ENCODE measurements around the gene RNASE4. TPM values are rescaled to one million over a fixed set of nuclear protein-coding genes. Genes with fewer than 3 reads are reported as not detected.
"Not testable (repeated sequence)": the region's sequence is repeated elsewhere in the genome, so short reads cannot be mapped to it uniquely, and the experiment has no call there.

RNASE4 gene
- total RNA-seq, 1 experiment from 2014 or later: 3.3 TPM

GRCh38 chr14:20642182-20642581, 42.2 kb upstream of the RNASE4 start:
- ChIA-PET CTCF (no interaction called here), POLR2A (no interaction called here)
- ATAC-seq (no peak), DNase-seq (ENCODE audit: low read depth, low spot score) (no peak)
- no peak overlapping the region for H3K4me3 ChIP-seq (ENCODE audit: low read depth in 2 of 2, low read length in 2 of 2)
- no peaks in the 10 kb centered on the region; the same call in 1 of the 2 replicates for H3K27me3 ChIP-seq (ENCODE audit: control insufficient read depth, insufficient read depth, low read length)
- no peaks in the 10 kb centered on the region for H3K36me3 ChIP-seq (ENCODE audit: control insufficient read depth, insufficient read depth, low read length)
- H3K9me3 ChIP-seq (ENCODE audit: control insufficient read depth, insufficient read depth, low read depth, low read length): no peaks in the 10 kb centered on the region
- H3K4me1 ChIP-seq (ENCODE audit: control insufficient read depth, insufficient read depth, low read length): no peaks in the 10 kb centered on the region
- intact Hi-C loops (cut with micrococcal nuclease; ENCODE audit: unreplicated experiment) (no loop called here), in situ Hi-C loops (cut with HindIII; ENCODE audit: low pct_unique_long_range_greater_than_20kb, low sequenced_read_pairs) (no loop called here)
- TF ChIP-seq REST (IDR thresholded peaks at IDR 0.05; ENCODE audit: insufficient read depth in 1 of 2, low read depth in 2 of 2, low read length in 1 of 2): no peak
- no peak for TF ChIP-seq TCF7L2 (IDR thresholded peaks at IDR 0.05; ENCODE audit: low read depth, low read length)
- TF ChIP-seq CTCF (IDR thresholded peaks at IDR 0.05): no peak
- TF ChIP-seq POLR2AphosphoS5 (IDR thresholded peaks at IDR 0.05; ENCODE audit: low read depth, low read length): no peak
- TF ChIP-seq SIN3A (IDR thresholded peaks at IDR 0.05; ENCODE audit: borderline replicate concordance, insufficient read depth, low read depth, low read length): no peak
- no TSS peak for BruUV-seq (replicated peaks)
- H3K27ac ChIP-seq (ENCODE audit: low read length): no peak overlapping the region

GRCh38 chr14:20642755-20643154, 41.6 kb upstream of the RNASE4 start:
- BruUV-seq (replicated peaks); H3K4me1 ChIP-seq (ENCODE audit: control insufficient read depth, insufficient read depth, low read length); CTCF ChIA-PET; H3K36me3 ChIP-seq (ENCODE audit: control insufficient read depth, insufficient read depth, low read length); ATAC-seq; H3K4me3 ChIP-seq (ENCODE audit: low read depth in 2 of 2, low read length in 2 of 2); in situ Hi-C loops (cut with HindIII; ENCODE audit: low pct_unique_long_range_greater_than_20kb, low sequenced_read_pairs); H3K27ac ChIP-seq (ENCODE audit: low read length); H3K27me3 ChIP-seq (ENCODE audit: control insufficient read depth, insufficient read depth, low read length); H3K9me3 ChIP-seq (ENCODE audit: control insufficient read depth, insufficient read depth, low read depth, low read length); POLR2A ChIA-PET; DNase-seq (ENCODE audit: low read depth, low spot score); intact Hi-C loops (cut with micrococcal nuclease; ENCODE audit: unreplicated experiment): not testable (repeated sequence)

- Histone ChIP-seq H3K36me3 (ENCODE audit: control insufficient read depth, insufficient read depth, low read length) (no peaks in the 10 kb centered on the region), H3K27ac (ENCODE audit: low read length) (no peak overlapping the region), H3K9me3 (ENCODE audit: control insufficient read depth, insufficient read depth, low read depth, low read length) (no peaks in the 10 kb centered on the region), H3K4me1 (ENCODE audit: control insufficient read depth, insufficient read depth, low read length) (no peaks in the 10 kb centered on the region), H3K27me3 (ENCODE audit: control insufficient read depth, insufficient read depth, low read length) (no peaks in the 10 kb centered on the region; the same call in 1 of the 2 replicates), H3K4me3 (ENCODE audit: low read depth in 2 of 2, low read length in 2 of 2) (no peak overlapping the region)
- TF ChIP-seq POLR2AphosphoS5 (IDR thresholded peaks at IDR 0.05; ENCODE audit: low read depth, low read length) (no peak), REST (IDR thresholded peaks at IDR 0.05; ENCODE audit: insufficient read depth in 1 of 2, low read depth in 2 of 2, low read length in 1 of 2) (no peak), SIN3A (IDR thresholded peaks at IDR 0.05; ENCODE audit: borderline replicate concordance, insufficient read depth, low read depth, low read length) (no peak), CTCF (IDR thresholded peaks at IDR 0.05) (no peak), TCF7L2 (IDR thresholded peaks at IDR 0.05; ENCODE audit: low read depth, low read length) (no peak)
- no peak for DNase-seq (ENCODE audit: low read depth, low spot score)
- in situ Hi-C loops (cut with HindIII; ENCODE audit: low pct_unique_long_range_greater_than_20kb, low sequenced_read_pairs) (no loop called here), intact Hi-C loops (cut with micrococcal nuclease; ENCODE audit: unreplicated experiment) (no loop called here)
- CTCF ChIA-PET: no interaction called here
- ATAC-seq: no peak
- POLR2A ChIA-PET: no interaction called here
- BruUV-seq (replicated peaks): no TSS peak
Measured at GRCh38 chr14:20644520-20644919, 39.8 kb upstream of the RNASE4 start.

Data from Panc1 (cell line).